HFF-Myc (cell line): Measurements from ENCODE around the gene LRRC39.
A peak's percentile ranks its signal among the peaks of the same experiment; 100 is the strongest.
"Not testable (repeated sequence)": the region's sequence is repeated elsewhere in the genome, so short reads cannot be mapped to it uniquely, and the experiment has no call there.

Experiments used
- DNase-seq: peaks from one replicate; pipeline ENCODE4 v3.0.0-alpha.2; 2011; ENCODE audit warnings: low read depth; ENCODE audit errors: extremely low read depth
- H3K4me3 ChIP-seq: replicated peaks from 2 replicates; pipeline ENCODE4 v1.5.1; 2011; ENCODE audit warnings: low read depth, mild to moderate bottlenecking, control low read depth, low read length
- CTCF ChIP-seq: IDR thresholded peaks from 2 replicates; pipeline ENCODE4 v1.5.1; 2012; ENCODE audit warnings: mild to moderate bottlenecking, low read depth, low read length, control low read depth; ENCODE audit errors: missing control alignments

The LRRC39 gene

DNA sequence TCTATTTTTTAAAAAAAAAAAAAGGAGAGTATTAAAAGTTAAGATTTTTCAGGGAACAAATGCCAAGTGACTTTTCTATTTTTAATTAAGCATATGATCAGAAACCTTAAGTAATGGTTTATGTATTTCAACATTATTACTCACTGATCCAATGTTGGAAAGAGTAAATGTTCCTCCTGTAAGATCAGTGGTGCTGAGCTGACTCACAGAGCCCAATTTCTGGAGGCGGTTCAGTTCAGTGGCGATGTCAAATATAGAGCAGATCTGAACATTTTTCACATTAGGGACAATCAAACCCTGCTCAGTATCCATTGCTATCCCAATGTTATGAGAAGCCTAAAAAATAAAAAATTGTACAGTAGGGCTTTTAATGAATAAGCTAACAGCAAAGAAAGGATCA, 28.2 kb upstream of the LRRC39 start:
- TF ChIP-seq CTCF, result no peak
- DNase-seq, result no peak
- no peak overlapping the region for H3K4me3 ChIP-seq

- H3K4me3 ChIP-seq, DNase-seq: not testable (repeated sequence)
Measured at GRCh38 chr1:100205593-100205992, 27.5 kb upstream of the LRRC39 start.

DNA sequence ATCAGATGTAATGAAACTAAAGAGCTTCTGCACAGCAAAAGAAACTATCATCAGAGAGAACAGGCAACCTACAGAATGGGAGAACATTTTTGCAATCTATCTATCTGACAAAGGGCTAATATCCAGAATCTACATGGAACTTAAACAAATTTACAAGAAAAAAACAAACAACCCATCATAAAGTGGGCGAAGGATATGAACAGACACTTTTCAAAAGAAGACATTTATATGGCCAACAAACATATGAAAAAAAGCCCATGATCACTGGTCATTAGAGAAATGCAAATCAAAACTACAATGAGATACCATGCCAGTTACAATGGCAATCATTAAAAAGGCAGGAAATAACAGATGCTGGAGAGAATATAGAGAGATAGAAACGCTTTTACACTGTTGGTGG, 27.0 kb upstream of the LRRC39 start:
- H3K4me3 ChIP-seq, DNase-seq: not testable (repeated sequence)

GRCh38 chr1:100202703-100203102, 24.6 kb upstream of the LRRC39 start:
- DNase-seq, H3K4me3 ChIP-seq: not testable (repeated sequence)

- not testable (repeated sequence) for DNase-seq, H3K4me3 ChIP-seq
Measured at GRCh38 chr1:100200060-100200459, 22.0 kb upstream of the LRRC39 start.

DNA sequence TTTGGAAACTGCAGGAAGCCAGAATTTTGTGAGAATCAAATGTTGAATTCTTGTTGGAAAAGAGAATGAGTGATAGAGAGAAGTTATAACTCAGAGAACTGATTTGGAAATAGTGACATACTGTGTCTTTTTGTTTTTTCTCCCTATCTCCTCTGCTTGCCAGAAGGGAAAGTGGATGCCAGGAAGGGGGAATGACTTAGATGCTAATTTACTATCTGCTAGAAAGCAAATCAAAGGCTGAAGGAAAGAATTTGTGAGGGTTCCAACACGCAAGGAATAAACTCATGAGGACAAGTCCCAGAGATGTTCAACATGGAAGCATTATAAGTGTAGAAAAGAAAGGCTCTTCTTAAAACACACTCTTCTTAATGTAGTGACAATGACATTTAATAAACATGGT, 20.5 kb upstream of the LRRC39 start:
- DNase-seq, result no peak
- no peak overlapping the region for H3K4me3 ChIP-seq
- TF ChIP-seq CTCF, result no peak

GRCh38 chr1:100188617-100189016, 10.6 kb upstream of the LRRC39 start:
- TF ChIP-seq CTCF, result no peak
- H3K4me3 ChIP-seq, result no peak overlapping the region
- peak; percentile 11 for DNase-seq

GRCh38 chr1:100187912-100188311, 9.9 kb upstream of the LRRC39 start:
- no peak for DNase-seq
- no peak for TF ChIP-seq CTCF
- H3K4me3 ChIP-seq, result no peak overlapping the region

- DNase-seq, result no peak
- TF ChIP-seq CTCF, result no peak
- no peak overlapping the region for H3K4me3 ChIP-seq
Measured at GRCh38 chr1:100184536-100184935, 6.5 kb upstream of the LRRC39 start.
